Loucy (cell line): ENCODE data around the gene KLF3.

Experiments
- EZH2phosphoT487 ChIP-seq: fragments of 200-600 bp; IDR thresholded peaks from 2 replicates; pipeline ENCODE4 v1.6.1; 2018; ENCODE audit warnings: antibody characterized with exemption, mild to moderate bottlenecking, moderate library complexity, borderline replicate concordance
- TF ChIP-seq, protein P1 (sequence below): fragments of 200-600 bp; sonication (generic); conservative IDR thresholded peaks from 2 replicates; pipeline ENCODE4 v1.5.1; 2014; ENCODE audit warnings: mild to moderate bottlenecking, antibody characterized with exemption, low read length

DNA sequence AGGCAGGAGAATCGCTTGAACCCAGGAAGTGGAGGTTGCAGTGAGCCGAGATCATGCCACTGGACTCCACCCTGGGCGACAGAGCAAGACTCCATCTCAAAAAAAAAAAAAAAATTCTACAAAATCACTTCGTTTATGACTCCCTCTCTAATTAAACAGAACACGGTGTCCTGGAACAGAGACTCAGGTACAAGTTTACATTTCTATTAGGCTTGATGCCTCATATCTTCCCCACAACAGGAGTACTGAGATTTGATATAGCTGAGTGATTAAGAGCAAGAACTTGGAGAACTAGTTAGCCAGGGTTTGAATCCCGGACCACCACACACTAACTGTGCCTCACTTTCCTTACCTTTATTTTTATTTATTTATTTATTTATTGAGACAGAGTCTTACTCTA lies 42.2 kb upstream of the KLF3 start:
- no peak for TF ChIP-seq EZH2phosphoT487
- TF ChIP-seq, protein P1, sequence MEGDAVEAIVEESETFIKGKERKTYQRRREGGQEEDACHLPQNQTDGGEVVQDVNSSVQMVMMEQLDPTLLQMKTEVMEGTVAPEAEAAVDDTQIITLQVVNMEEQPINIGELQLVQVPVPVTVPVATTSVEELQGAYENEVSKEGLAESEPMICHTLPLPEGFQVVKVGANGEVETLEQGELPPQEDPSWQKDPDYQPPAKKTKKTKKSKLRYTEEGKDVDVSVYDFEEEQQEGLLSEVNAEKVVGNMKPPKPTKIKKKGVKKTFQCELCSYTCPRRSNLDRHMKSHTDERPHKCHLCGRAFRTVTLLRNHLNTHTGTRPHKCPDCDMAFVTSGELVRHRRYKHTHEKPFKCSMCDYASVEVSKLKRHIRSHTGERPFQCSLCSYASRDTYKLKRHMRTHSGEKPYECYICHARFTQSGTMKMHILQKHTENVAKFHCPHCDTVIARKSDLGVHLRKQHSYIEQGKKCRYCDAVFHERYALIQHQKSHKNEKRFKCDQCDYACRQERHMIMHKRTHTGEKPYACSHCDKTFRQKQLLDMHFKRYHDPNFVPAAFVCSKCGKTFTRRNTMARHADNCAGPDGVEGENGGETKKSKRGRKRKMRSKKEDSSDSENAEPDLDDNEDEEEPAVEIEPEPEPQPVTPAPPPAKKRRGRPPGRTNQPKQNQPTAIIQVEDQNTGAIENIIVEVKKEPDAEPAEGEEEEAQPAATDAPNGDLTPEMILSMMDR = no peak
